NCI-H69 (cell line): ENCODE data around the gene ING3.

Experiments
- DNase-seq: peaks from one replicate; lab custom pipeline; 2025; lab: John Stamatoyannopoulos, UW

ING3 gene

GRCh38 chr7:120988591-120989256, 38.1 kb downstream of the ING3 start, which contains the start of gene CPED1:
TSS of gene CPED1 (plus strand) at chr7:120988711. CDS start at chr7:120989622, 911 bp downstream.
- DNase-seq, result peak; percentile 80

GRCh38 chr7:120989257-120990220, 39.0 kb downstream of the ING3 start:
- DNase-seq, result peak; percentile 22

GRCh38 chr7:120990468-120991118, 40.0 kb downstream of the ING3 start:
- DNase-seq, result no peak

- DNase-seq, result no peak
Measured at GRCh38 chr7:120991161-120991560, 40.6 kb downstream of the ING3 start.

- DNase-seq, result no peak
Measured at GRCh38 chr7:120991581-120991980, 41.0 kb downstream of the ING3 start.

- no peak for DNase-seq
Measured at GRCh38 chr7:120992272-120992964, 41.8 kb downstream of the ING3 start.

GRCh38 chr7:120992965-120993494, 42.5 kb downstream of the ING3 start:
- DNase-seq, result no peak

GRCh38 chr7:120993553-120994191, 43.1 kb downstream of the ING3 start:
- no peak for DNase-seq

GRCh38 chr7:120994512-120995410, 44.2 kb downstream of the ING3 start:
- DNase-seq, result no peak

- no peak for DNase-seq
Measured at GRCh38 chr7:120995654-120996053, 45.1 kb downstream of the ING3 start.

GRCh38 chr7:120996333-120996987, 45.9 kb downstream of the ING3 start:
- peak; percentile 71 for DNase-seq

GRCh38 chr7:120996988-120997345, 46.4 kb downstream of the ING3 start:
- DNase-seq, result no peak

GRCh38 chr7:120997882-120998474, 47.4 kb downstream of the ING3 start:
- DNase-seq, result no peak

- DNase-seq, result no peak
Measured at GRCh38 chr7:120998520-120998919, 47.9 kb downstream of the ING3 start.

- DNase-seq, result no peak
Measured at GRCh38 chr7:120998996-120999565, 48.5 kb downstream of the ING3 start.

- no peak for DNase-seq
Measured at GRCh38 chr7:121000081-121000983, 49.8 kb downstream of the ING3 start.

- no peak for DNase-seq
Measured at GRCh38 chr7:121001234-121001906, 50.8 kb downstream of the ING3 start.
